ENCODE results near the gene SH3BP4.

SH3BP4 gene

DNA sequence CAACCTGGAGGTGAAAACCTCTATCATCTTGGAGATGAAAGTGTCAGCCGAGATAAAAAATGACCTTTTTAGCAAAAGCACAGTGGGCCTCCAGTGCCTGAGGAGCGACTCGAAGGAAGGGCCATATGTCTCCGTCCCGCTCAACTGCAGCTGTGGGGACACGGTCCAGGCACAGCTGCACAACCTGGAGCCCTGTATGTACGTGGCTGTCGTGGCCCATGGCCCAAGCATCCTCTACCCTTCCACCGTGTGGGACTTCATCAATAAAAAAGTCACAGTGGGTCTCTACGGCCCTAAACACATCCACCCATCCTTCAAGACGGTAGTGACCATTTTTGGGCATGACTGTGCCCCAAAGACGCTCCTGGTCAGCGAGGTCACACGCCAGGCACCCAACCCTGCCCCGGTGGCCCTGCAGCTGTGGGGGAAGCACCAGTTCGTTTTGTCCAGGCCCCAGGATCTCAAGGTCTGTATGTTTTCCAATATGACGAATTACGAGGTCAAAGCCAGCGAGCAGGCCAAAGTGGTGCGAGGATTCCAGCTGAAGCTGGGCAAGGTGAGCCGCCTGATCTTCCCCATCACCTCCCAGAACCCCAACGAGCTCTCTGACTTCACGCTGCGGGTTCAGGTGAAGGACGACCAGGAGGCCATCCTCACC is 90.2 kb downstream of the SH3BP4 start:
- no peak overlapping the region for H3K4me3 ChIP-seq (ENCODE audit: low read length)
- TF ChIP-seq, protein P1, sequence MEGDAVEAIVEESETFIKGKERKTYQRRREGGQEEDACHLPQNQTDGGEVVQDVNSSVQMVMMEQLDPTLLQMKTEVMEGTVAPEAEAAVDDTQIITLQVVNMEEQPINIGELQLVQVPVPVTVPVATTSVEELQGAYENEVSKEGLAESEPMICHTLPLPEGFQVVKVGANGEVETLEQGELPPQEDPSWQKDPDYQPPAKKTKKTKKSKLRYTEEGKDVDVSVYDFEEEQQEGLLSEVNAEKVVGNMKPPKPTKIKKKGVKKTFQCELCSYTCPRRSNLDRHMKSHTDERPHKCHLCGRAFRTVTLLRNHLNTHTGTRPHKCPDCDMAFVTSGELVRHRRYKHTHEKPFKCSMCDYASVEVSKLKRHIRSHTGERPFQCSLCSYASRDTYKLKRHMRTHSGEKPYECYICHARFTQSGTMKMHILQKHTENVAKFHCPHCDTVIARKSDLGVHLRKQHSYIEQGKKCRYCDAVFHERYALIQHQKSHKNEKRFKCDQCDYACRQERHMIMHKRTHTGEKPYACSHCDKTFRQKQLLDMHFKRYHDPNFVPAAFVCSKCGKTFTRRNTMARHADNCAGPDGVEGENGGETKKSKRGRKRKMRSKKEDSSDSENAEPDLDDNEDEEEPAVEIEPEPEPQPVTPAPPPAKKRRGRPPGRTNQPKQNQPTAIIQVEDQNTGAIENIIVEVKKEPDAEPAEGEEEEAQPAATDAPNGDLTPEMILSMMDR (conservative IDR thresholded peaks at IDR 0.05; ENCODE audit: low read depth, low read length) = no peak
- no peak for DNase-seq (ENCODE audit: low read depth)

GRCh38 chr2:235042576-235043515 is 91.0 kb downstream of the SH3BP4 start:
- no peak for DNase-seq (ENCODE audit: low read depth)
- H3K4me3 ChIP-seq (ENCODE audit: low read length) = no peak overlapping the region
- TF ChIP-seq, protein P1 (conservative IDR thresholded peaks at IDR 0.05; ENCODE audit: low read depth, low read length) = no peak

DNA sequence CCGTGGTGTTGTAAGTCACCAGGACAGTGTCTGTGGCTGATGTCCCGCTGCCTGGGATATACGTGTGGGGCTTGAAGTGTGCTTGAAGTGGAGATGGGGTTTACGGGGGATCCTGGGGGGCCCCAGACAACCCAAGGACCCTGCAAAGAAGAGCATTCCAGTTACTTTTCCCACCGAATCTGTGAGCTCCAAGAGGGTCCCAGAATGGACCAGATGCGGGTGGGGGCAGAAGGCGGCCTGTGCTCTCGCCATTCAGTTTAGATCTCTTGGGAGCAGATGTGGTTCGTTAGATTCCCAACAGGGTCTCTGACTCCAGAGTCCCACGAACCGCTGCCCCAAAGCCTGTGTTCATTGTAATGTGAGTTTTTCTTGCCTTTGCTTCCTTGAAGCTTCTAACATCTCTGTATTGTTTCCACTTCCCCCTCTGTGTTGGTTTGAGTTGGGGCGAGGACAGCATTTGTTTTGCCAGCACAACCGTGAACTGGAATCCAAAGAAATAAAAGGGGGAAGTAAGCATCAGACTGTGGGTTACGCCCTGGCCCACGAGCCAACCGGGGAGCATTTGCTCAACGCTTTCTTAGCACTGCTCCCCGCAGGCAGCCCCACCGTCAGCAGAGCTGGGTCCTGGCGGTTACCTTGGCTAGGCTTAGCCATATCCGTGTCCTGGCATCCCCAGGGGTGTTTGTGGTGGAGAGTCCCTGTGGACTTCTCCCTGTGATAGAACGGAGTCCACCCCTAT is 92.1 kb downstream of the SH3BP4 start:
- TF ChIP-seq, protein P1 (conservative IDR thresholded peaks at IDR 0.05; ENCODE audit: low read depth, low read length) = no peak
- no peak for DNase-seq (ENCODE audit: low read depth)
- H3K4me3 ChIP-seq (ENCODE audit: low read length) = no peak overlapping the region

GRCh38 chr2:235044501-235045271 is 92.9 kb downstream of the SH3BP4 start:
- DNase-seq (ENCODE audit: low read depth) = no peak
- no peak overlapping the region for H3K4me3 ChIP-seq (ENCODE audit: low read length)
- TF ChIP-seq, protein P1 (conservative IDR thresholded peaks at IDR 0.05; ENCODE audit: low read depth, low read length) = no peak

DNA sequence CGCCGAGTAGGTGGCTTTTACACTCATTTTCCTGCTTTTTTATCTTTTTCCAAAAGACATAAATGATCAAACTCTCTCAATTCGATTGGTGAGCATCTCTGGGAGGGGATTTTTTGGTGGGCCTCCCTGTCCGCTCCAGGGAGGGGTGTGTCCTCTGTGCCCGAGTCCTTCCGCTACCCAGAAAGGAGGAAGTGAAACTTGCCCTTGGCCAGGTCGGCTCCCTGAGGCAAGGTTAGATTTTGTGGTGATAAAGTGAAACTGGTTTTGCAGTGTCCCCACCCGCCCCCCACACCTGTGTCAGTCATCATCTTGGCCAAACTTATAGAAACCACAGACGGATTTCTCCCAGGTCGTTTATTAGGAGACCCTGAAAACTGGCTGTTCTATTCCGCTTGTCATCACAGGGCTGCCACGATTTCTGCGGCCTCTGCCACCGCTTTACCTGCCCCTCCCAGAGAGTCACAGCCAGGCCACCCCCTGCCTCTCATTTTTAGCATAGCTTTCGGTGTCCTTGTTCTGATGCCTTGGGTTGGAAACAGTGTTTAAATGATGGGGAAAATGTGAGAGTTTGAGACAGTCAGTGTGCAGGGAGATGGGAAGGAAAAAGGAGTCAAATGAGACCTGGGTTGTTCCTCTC is 93.6 kb downstream of the SH3BP4 start:
- DNase-seq (ENCODE audit: low read depth) = no peak
- TF ChIP-seq, protein P1 (conservative IDR thresholded peaks at IDR 0.05; ENCODE audit: low read depth, low read length) = no peak
- H3K4me3 ChIP-seq (ENCODE audit: low read length) = no peak overlapping the region

GRCh38 chr2:235045973-235046343 is 94.1 kb downstream of the SH3BP4 start:
- TF ChIP-seq, protein P1 (conservative IDR thresholded peaks at IDR 0.05; ENCODE audit: low read depth, low read length) = no peak
- no peak overlapping the region for H3K4me3 ChIP-seq (ENCODE audit: low read length)
- DNase-seq (ENCODE audit: low read depth) = no peak

Data from retinal pigment epithelial cell (primary cell).